Pancreas (tissue), 10 donors: ENCODE data around the gene THSD7B. TPM values are rescaled to one million over a fixed set of nuclear protein-coding genes. Genes with fewer than 3 reads are reported as not detected.

ENCODE experiments used
- ATAC-seq, 4 donors: fragments of 200-7000 bp; cut with Tn5 transposase; one replicate each; pipeline versions ENCODE4 v1.8.0 to v1.9.1; 2020; ENCODE audit warnings: mild to moderate bottlenecking in 4 of 4, moderate library complexity in 4 of 4
- DNase-seq, 6 donors: peaks; one replicate each; pipeline ENCODE4 v3.0.0-alpha.2; 2020
- FAIRE-seq: peaks from 2 replicates; lab custom pipeline; 2012; peaks lifted over from hg19 to GRCh38; lab: Jason Lieb, UNC
- H3K27ac ChIP-seq, 4 donors: fragments of 200-600 bp; sonication (generic); 1 replicate in 3 of 4; 2 replicates in 1 of 4; pipeline versions ENCODE4 v1.5.0 to v1.8.0; 2020
- H3K27me3 ChIP-seq, 4 donors: fragments of 200-600 bp; one replicate each; pipeline ENCODE4 v1.8.0; 2021
- H3K36me3 ChIP-seq, 3 donors: fragments of 200-600 bp; sonication (generic) in 1 of 3; one replicate each; pipeline versions ENCODE4 v1.5.0 to v1.8.0; 2020 to 2021
- H3K4me1 ChIP-seq, 3 donors: fragments of 200-600 bp; one replicate each; pipeline ENCODE4 v1.8.0; 2021
- H3K4me3 ChIP-seq, 4 donors: fragments of 200-600 bp; sonication (generic) in 2 of 4; one replicate each; pipeline versions ENCODE4 v1.5.0 to v1.8.0; 2020 to 2021
- H3K9me3 ChIP-seq, 4 donors: fragments of 200-600 bp; one replicate each; pipeline ENCODE4 v1.8.0; 2021
- WGBS, 2 donors: extraction: QIAGEN DNeasy Blood & Tissue Kit; methylation state at CpG; one replicate each; pipeline ENCODE4 v1.1.7; 2013; 5-methylcytosine and 5-hydroxymethylcytosine counted together
- intact Hi-C, 3 donors: fragments of 100-400 bp; cut with DNase I; formaldehyde crosslinking; loops; one replicate each; pipeline versions ENCODE4 v1.11.1 to v1.14.2; 2022
- polyA plus RNA-seq, 2 donors: library from polyadenylated mRNA; stranded (reverse); fragments of 200-250 nt; gene quantifications; one replicate each; pipeline ENCODE4 v1.2.3, GENCODE V29; 2013
- total RNA-seq, 6 donors: library from RNA; stranded (reverse); fragmentation: NEBNext Ultra II Directional in 4 of 6; extraction: Animal tissue kit (Norgen Biotek cat#: 25700) in 4 of 6; gene quantifications; one replicate each; pipeline versions ENCODE4 v1.2.1 to v1.2.4, GENCODE V29; 2021 to 2023
- TF ChIP-seq, protein P1 (sequence below), 4 donors: fragments of 200-600 bp; sonication (generic) in 3 of 4; IDR thresholded peaks; one replicate each; pipeline versions ENCODE4 v1.5.0 to v1.8.0; 2021; ENCODE audit warnings: antibody characterized with exemption in 4 of 4
- donor health status: healthy with polysubstance abuse.
- donor health status: DM: no; HTN: no; CAD: no; lungs with moderate emphysema.
- donor health status: DM: no; HTN: no; CAD: no.
- donor health status: control.
- donor health status: control.
- donor health status: Bipolar disorder and iron deficiency.
- donor health status: DM: yes; HTN: yes; CAD: no.
- donor health status: DM: no; HTN: no; CAD: no.
- donor health status: DM: no; HTN: no; CAD: no.
- donor health status: DM: yes; HTN: yes; CAD: no.

THSD7B gene
- total and polyA plus RNA-seq, 8 donors = 0.02 to 0.18 (median 0.07) TPM; not detected in 4

DNA sequence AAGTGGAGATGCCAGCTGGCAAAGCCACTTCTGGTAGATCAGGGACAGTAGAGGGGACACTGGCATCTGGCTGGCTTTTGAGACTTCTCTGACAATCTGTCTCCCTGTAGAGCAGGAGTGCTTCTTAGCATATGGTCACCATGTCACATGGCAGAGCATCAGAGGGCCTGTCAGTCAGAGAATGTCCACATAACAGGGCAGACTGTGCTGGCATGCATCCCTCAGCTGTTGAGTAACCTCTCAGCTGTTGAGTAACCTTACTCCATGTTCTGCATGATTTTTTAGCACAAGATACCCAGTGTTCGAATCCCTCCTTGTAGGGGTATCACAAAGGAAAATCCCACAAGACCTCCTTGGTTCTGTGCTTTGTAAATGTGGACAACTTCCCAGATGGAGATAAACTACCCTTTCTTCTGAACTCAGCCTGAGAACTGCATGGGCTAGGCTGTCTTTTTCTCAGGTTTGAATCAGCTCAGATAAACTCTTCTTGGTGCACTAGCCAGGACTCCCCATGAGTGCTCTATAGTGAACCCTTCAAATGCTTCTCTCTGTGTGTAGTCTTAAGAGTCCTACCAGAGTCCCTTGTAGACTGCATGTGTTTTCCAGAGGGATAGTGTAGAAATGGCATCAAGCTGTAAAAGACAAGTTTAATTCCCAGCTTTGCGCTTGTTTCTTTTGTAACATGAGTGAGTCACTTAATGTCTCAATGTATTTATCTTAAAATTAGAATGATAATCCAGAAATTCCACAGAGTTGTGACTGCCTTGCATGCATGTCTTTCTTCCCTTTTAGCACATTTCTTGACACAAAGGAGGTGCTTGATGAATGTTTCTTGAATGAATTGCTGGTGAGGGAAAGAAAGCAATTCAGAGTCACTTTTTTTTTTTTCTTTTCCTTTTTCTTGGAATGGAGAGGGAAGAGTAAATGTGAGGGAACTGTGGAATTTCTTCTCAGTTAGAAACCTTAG, 756.6 kb downstream of the THSD7B start:
- Histone ChIP-seq H3K4me3 (no peak overlapping the region), H3K27ac (no peak overlapping the region), H3K27me3 (no peaks in the 10 kb centered on the region), H3K36me3 (no peaks in the 10 kb centered on the region), H3K4me1 (no peaks in the 10 kb centered on the region), H3K9me3 (no peaks in the 10 kb centered on the region)
- FAIRE-seq (no peak), ATAC-seq (no peak), DNase-seq (no peak)
- 65 to 67% methylated on average over 2 of the region's 2 CpGs for WGBS, 2 donors
- intact Hi-C loops = no loop called here
- TF ChIP-seq, protein P1, sequence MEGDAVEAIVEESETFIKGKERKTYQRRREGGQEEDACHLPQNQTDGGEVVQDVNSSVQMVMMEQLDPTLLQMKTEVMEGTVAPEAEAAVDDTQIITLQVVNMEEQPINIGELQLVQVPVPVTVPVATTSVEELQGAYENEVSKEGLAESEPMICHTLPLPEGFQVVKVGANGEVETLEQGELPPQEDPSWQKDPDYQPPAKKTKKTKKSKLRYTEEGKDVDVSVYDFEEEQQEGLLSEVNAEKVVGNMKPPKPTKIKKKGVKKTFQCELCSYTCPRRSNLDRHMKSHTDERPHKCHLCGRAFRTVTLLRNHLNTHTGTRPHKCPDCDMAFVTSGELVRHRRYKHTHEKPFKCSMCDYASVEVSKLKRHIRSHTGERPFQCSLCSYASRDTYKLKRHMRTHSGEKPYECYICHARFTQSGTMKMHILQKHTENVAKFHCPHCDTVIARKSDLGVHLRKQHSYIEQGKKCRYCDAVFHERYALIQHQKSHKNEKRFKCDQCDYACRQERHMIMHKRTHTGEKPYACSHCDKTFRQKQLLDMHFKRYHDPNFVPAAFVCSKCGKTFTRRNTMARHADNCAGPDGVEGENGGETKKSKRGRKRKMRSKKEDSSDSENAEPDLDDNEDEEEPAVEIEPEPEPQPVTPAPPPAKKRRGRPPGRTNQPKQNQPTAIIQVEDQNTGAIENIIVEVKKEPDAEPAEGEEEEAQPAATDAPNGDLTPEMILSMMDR (IDR thresholded peaks at IDR 0.05) = no peak

DNA sequence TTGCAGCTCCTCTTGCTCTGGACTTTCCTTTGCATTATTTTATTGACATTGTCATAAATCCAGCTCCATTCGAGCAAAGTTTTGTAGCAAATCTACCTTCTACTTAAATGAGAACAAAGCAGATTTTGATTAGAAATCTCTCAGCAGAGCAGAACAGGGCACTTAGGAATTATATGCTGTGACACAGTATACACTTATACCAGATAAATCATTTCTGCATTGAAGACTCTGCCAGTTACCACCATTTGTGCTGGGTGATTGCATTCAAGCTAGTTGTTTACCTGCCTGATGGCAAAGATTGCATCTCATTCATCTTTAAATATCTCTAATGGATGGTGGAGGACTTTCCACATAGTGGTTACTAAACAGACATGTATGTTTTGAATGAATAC, 757.3 kb downstream of the THSD7B start:
- WGBS, 2 donors = 31 to 33% methylated on average over 1 of the region's 1 CpG
- TF ChIP-seq, protein P1 (IDR thresholded peaks at IDR 0.05) = no peak
- DNase-seq (no peak), FAIRE-seq (no peak), ATAC-seq (no peak)
- H3K27ac ChIP-seq = no peak overlapping the region
- no peaks in the 10 kb centered on the region for H3K27me3 ChIP-seq
- no peaks in the 10 kb centered on the region for H3K4me1 ChIP-seq
- no peaks in the 10 kb centered on the region for H3K36me3 ChIP-seq
- no peaks in the 10 kb centered on the region for H3K9me3 ChIP-seq
- no peak overlapping the region for H3K4me3 ChIP-seq
- intact Hi-C loops = no loop called here

DNA sequence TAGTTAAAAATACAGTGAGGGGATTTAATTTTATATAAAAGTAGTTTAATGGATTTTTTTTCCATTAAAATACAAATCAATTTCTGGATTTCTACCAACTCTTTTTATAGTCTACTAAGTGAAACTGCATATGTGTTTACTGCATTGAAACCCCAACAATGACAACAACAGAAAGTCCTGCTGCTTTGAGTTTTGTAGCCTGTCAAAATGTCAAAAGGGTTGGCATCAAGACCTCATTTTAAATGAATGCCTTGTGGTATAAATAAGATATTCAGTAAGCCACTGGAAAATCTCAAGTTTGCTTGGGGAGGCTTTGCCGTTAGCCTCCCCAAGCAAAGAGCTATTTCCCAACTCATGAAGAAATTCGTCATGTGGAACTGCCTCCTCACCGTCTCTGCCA, 758.6 kb downstream of the THSD7B start:
- ATAC-seq (no peak), DNase-seq (no peak), FAIRE-seq (no peak)
- H3K27me3 ChIP-seq = no peaks in the 10 kb centered on the region
- H3K27ac ChIP-seq = no peak overlapping the region
- no peaks in the 10 kb centered on the region for H3K9me3 ChIP-seq
- H3K4me1 ChIP-seq = no peaks in the 10 kb centered on the region
- intact Hi-C loops = no loop called here
- H3K36me3 ChIP-seq = no peaks in the 10 kb centered on the region
- TF ChIP-seq, protein P1 (IDR thresholded peaks at IDR 0.05) = no peak
- WGBS, 2 donors = 59 to 74% methylated on average over 3 of the region's 3 CpGs
- no peak overlapping the region for H3K4me3 ChIP-seq

DNA sequence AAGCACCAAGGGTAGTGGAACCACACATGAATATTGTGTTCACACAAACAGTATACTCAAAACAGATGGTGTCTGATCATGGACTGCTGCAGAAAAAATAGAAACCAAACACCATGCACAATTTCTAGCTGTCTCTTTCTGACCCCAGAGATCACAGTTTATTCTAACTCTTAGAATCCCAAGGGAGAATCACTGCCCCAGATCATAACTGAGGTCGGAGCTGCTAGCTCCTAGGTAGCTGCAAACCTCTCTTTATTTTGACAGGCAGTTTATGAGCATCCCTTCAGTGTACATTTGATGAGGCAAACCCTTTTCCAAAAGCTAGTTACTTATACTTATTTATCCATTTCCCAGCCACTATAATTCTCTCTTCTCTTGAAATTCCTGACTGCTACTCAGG, 759.8 kb downstream of the THSD7B start:
- intact Hi-C loops = no loop called here
- no peak for DNase-seq
- Histone ChIP-seq H3K27ac (no peak overlapping the region), H3K36me3 (no peaks in the 10 kb centered on the region), H3K4me3 (no peak overlapping the region), H3K27me3 (no peaks in the 10 kb centered on the region), H3K4me1 (no peaks in the 10 kb centered on the region), H3K9me3 (no peaks in the 10 kb centered on the region)
- TF ChIP-seq, protein P1 (IDR thresholded peaks at IDR 0.05) = no peak
- 33 to 60% methylated on average over 1 of the region's 1 CpG for WGBS, 2 donors
- ATAC-seq = no peak
- no peak for FAIRE-seq

DNA sequence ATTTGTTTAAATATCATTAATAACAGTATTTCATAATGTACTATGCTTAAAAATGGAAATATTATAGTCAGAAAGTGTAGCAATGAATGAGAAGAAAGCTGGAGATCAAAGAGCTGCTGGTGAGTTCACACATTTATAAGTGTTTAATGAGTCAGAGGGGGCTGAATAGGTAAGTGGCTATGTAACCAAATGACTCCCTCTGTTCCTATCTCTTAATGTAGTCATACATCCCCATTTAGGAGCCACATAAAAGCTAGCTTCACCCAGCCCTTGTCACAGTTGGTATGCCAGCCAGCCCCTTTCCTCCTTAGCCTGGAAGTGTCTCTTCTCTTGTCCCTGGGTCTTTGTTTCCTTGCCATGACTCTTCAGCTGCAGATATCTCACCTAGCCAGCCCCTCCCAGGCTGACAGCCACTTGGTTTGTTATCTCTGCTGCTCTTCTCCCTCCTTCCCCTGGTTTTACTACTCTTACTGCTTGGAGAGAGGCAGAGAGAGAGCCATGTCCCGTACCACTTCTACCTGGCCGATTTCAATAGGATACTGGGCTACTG, 760.4 kb downstream of the THSD7B start:
- no peak for ATAC-seq

More for the DNA sequence above, 760.4 kb downstream of the THSD7B start:
- Histone ChIP-seq H3K27ac (no peak overlapping the region), H3K4me3 (no peak overlapping the region), H3K36me3 (no peaks in the 10 kb centered on the region), H3K9me3 (no peaks in the 10 kb centered on the region), H3K4me1 (no peaks in the 10 kb centered on the region), H3K27me3 (no peaks in the 10 kb centered on the region)
- intact Hi-C loops = no loop called here
- DNase-seq = no peak
- FAIRE-seq = no peak
- TF ChIP-seq, protein P1 (IDR thresholded peaks at IDR 0.05) = no peak
- 45 to 63% methylated on average over 2 of the region's 2 CpGs for WGBS, 2 donors
